Immature natural killer cell (primary cell): ENCODE results near the gene CECR2. TPM values are rescaled to one million over a fixed set of nuclear protein-coding genes. Genes with fewer than 3 reads are reported as not detected.

Experiments
- DNase-seq, 3 donors: peaks; one replicate each; pipeline ENCODE4 v3.0.0; 2022; ENCODE audit warnings: mixed read lengths in 1 of 3
- H3K27ac Mint-ChIP-seq, 6 donors: one replicate each; pipeline ENCODE4 v1.8.0; 2020; ENCODE audit warnings: mixed read lengths in 6 of 6, mild to moderate bottlenecking in 5 of 6, inconsistent platforms in 4 of 6, moderate library complexity in 3 of 6
- H3K27me3 Mint-ChIP-seq, 3 donors: one replicate each; pipeline ENCODE4 v1.8.0; 2020 to 2021; ENCODE audit warnings: low read depth in 3 of 3, mild to moderate bottlenecking in 3 of 3, mixed read lengths in 3 of 3, moderate library complexity in 3 of 3, inconsistent platforms in 1 of 3
- H3K36me3 Mint-ChIP-seq, 3 donors: one replicate each; pipeline ENCODE4 v1.8.0; 2020; ENCODE audit warnings: mixed read lengths in 3 of 3, inconsistent platforms in 2 of 3, mild to moderate bottlenecking in 2 of 3
- H3K4me1 Mint-ChIP-seq, 2 donors: one replicate each; pipeline ENCODE4 v1.8.0; 2020; ENCODE audit warnings: inconsistent platforms in 2 of 2, mild to moderate bottlenecking in 2 of 2, mixed read lengths in 2 of 2, moderate library complexity in 1 of 2
- H3K4me3 Mint-ChIP-seq, 5 donors: one replicate each; pipeline ENCODE4 v1.8.0; 2020; ENCODE audit warnings: mild to moderate bottlenecking in 5 of 5, mixed read lengths in 5 of 5, inconsistent platforms in 3 of 5, moderate library complexity in 3 of 5
- H3K9me3 Mint-ChIP-seq, 6 donors: one replicate each; pipeline ENCODE4 v1.8.0; 2020; ENCODE audit warnings: mild to moderate bottlenecking in 6 of 6, mixed read lengths in 6 of 6, inconsistent platforms in 4 of 6, moderate library complexity in 3 of 6
- polyA plus RNA-seq, 3 donors: library from polyadenylated mRNA; unstranded; fragments of 300-500 nt; fragmentation: Illumina TruSeq; gene quantifications; one replicate each; pipeline ENCODE4 v1.2.3, GENCODE V29; 2021

CECR2 gene
- polyA plus RNA-seq, 3 donors from 2014 or later = not detected

DNA sequence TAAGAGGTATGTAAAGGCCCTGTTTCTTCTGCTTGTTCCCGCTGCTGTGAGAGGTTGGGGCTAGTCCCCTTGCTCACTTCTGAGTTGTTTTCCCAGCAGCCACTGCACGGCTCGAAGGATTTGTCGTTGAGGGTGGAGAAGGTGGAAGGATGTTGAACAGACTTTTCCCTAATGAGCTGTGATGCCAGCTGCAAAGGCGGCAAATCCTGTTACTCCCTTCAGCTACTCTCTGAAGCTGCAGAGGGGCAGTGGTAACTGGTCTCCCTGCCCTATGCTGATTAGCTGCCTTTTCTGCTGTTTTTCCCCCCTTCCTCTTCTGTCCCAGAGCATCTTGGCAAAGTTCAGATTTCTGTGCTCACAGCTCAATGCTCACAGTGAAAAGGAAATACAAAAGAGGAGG, 103.7 kb downstream of the CECR2 start:
- Mint-ChIP-seq H3K4me1 (no peaks in the 10 kb centered on the region), H3K27ac (no peak overlapping the region), H3K4me3 (no peak overlapping the region), H3K27me3 (peaks cover 0 to 4% (median 0%) of the 10 kb centered on the region in 3 donors), H3K36me3 (no peaks in the 10 kb centered on the region), H3K9me3 (no peaks in the 10 kb centered on the region)
- no peak for DNase-seq

DNA sequence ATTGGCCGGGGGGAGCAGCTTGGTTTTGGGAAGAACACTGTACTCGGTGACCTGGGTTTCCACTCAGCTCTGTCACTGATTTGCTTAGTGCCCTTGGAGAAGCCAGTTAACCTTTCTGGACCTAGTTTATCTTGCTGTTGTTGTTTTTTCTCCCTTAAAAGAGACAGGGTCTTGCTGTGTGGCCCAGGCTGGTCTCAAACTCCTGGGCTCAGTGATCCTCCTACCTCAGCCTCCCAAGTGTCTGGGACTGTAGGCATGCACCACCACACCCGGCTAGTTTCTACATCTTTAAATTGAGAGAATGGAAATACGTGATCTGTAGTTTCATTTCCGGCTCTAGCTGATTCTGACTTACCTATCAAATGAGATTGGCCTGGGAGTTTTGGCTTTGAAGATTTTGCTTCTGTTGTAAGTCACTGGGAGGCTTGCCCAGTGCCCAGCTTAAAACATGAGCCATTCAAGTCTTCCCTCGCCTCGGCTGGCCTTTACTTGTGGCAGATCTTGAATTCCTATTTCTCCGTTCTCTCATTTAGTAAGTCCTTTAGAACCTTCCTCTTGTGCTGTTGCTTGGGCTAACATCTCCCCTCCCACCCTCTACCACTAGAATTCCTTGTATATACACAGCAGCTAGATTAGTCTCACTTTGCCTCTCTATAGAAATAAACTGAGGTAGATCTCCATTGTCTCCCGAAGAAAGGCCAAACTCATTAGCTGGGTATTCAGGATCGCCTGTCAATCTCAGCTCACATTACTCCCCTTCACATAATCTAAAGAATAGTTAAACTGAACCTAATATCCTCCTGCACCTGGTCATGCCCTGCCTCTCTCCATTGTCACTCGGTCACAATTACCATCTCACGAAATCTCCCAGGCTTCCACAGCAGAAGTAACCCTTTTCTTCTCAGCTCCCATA, 106.3 kb downstream of the CECR2 start:
- H3K27me3 Mint-ChIP-seq = peaks cover 0 to 4% (median 0%) of the 10 kb centered on the region in 3 donors
- no peak overlapping the region for H3K4me3 Mint-ChIP-seq
- no peak for DNase-seq
- no peak overlapping the region for H3K27ac Mint-ChIP-seq
- H3K4me1 Mint-ChIP-seq = no peaks in the 10 kb centered on the region
- no peaks in the 10 kb centered on the region for H3K9me3 Mint-ChIP-seq
- H3K36me3 Mint-ChIP-seq = no peaks in the 10 kb centered on the region

DNA sequence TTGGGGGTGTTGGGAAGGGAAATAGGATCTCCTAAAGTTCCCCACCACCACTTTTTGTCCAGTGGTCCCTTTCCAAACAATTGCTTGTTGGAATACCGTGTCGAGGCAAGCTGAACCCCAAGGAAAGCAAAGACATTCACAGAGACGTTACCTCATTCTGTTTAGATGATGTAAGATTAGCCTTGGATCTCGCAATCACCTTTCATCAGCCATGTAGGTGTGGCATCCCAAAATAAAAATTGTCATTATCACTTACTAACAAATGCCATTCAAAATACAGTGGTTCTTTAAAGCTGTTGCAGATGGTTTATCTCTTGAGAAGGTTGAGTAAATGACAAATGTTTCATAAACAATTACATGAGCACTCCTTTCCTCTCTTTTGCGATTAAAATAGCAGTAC, 107.6 kb downstream of the CECR2 start:
- no peak for DNase-seq
- H3K27ac Mint-ChIP-seq = no peak overlapping the region
- H3K4me1 Mint-ChIP-seq = no peaks in the 10 kb centered on the region
- H3K9me3 Mint-ChIP-seq = no peaks in the 10 kb centered on the region
- no peak overlapping the region for H3K4me3 Mint-ChIP-seq
- peaks cover 0 to 4% (median 0%) of the 10 kb centered on the region in 3 donors for H3K27me3 Mint-ChIP-seq
- no peaks in the 10 kb centered on the region for H3K36me3 Mint-ChIP-seq

DNA sequence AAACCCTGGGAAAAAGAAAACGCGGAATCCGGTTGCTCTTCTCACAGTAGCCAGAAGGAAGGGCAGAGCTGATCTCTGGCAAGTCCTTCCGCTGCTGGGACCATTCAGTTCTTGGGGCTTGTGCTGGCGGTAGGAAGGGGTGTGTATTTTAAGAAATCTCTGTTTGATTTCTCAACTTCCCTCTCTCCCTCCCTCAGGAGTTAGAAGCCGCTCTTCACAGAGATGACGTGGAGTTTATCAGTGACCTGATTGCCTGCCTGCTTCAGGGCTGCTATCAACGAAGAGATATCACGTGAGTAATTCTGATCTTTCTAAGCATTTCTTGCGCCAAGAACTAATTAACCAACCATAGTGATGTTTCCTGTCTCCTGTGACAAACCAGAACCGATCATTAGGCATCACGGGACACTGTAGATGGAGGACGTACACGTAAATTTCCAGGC, 108.2 kb downstream of the CECR2 start:
- no peaks in the 10 kb centered on the region for H3K4me1 Mint-ChIP-seq
- H3K27ac Mint-ChIP-seq = no peak overlapping the region
- H3K27me3 Mint-ChIP-seq = peaks cover 0 to 4% (median 0%) of the 10 kb centered on the region in 3 donors
- no peak for DNase-seq
- no peaks in the 10 kb centered on the region for H3K9me3 Mint-ChIP-seq
- H3K4me3 Mint-ChIP-seq = no peak overlapping the region
- no peaks in the 10 kb centered on the region for H3K36me3 Mint-ChIP-seq

DNA sequence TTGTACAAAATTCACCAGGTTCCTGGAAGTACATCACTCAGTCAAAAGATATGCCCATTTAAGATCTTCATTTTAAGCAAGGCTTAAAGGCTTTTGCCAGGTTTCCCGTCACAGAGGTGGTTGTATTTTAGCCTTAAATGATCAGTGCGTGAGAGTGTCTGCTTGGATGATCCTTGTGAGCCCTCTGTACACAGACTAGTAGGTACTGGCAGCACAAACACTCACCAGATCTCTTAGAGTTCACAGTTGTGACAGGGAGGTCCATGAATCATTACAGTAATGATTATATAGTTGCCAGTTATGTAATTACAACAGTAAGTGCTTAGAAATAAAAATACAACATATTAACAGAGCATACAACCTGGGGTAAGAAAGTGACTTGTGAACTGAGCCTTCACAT, 109.9 kb downstream of the CECR2 start:
- Mint-ChIP-seq H3K36me3 (no peaks in the 10 kb centered on the region), H3K4me1 (no peaks in the 10 kb centered on the region), H3K9me3 (no peaks in the 10 kb centered on the region), H3K4me3 (no peak overlapping the region), H3K27ac (no peak overlapping the region), H3K27me3 (peaks cover 0 to 4% (median 0%) of the 10 kb centered on the region in 3 donors)
- no peak for DNase-seq

DNA sequence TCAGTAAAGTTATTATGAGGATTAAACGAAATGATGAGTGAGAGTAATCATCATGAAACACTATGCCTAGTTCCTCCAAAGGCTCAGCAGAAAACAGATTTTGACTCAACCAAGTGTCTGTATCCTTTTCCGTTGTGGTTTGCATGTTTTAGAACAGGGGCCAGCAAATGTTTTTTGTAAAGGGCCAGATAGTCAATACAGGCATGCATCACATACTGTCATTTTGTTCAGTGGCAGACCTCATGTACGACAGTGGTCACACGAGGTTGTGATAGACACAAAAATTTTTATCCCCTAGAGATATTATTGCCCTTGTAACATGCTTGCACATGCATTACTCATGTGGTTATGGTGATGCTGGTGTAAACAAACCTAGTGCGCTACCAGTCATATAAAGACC, 112.2 kb downstream of the CECR2 start:
- no peak overlapping the region for H3K4me3 Mint-ChIP-seq
- H3K9me3 Mint-ChIP-seq = no peaks in the 10 kb centered on the region
- H3K27me3 Mint-ChIP-seq = peaks cover 0 to 4% (median 0%) of the 10 kb centered on the region in 3 donors
- DNase-seq = no peak
- H3K4me1 Mint-ChIP-seq = no peaks in the 10 kb centered on the region
- H3K36me3 Mint-ChIP-seq = no peaks in the 10 kb centered on the region
- no peak overlapping the region for H3K27ac Mint-ChIP-seq

DNA sequence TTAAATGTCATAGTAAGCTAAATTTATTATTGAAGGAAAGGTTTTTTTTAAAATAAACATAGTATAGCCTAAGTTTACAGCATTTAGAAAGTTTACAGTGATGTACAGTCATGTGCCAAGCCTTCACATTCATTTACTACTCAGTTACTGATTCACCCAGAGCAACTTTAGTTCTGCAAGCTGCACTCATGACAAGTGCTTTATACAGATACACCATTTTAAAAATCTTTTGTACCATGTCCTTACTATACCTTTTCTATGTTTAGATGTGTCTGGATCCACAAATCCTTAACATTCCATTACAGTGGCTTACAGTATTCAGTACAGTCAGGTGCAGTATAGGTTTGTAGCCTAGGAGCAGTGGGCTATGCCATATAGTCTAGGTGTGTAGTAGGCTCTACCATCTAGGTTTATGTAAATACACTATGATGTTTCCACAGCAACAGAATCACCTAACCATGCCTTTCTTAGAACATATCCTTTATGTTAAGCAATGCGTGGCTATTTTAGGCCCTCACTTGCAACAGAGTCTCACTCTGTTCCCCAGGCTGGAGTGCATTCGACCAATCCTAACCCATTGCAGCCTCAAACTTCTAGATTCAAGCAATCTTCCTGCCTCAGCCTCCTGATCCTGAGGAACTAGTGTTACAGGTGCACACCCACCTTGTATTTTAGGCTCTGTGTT, 114.6 kb downstream of the CECR2 start:
- no peak overlapping the region for H3K4me3 Mint-ChIP-seq
- no peaks in the 10 kb centered on the region for H3K9me3 Mint-ChIP-seq
- H3K36me3 Mint-ChIP-seq = no peaks in the 10 kb centered on the region
- peaks cover 0 to 4% (median 2%) of the 10 kb centered on the region in 3 donors for H3K27me3 Mint-ChIP-seq
- no peaks in the 10 kb centered on the region for H3K4me1 Mint-ChIP-seq
- H3K27ac Mint-ChIP-seq = no peak overlapping the region
- DNase-seq = no peak

DNA sequence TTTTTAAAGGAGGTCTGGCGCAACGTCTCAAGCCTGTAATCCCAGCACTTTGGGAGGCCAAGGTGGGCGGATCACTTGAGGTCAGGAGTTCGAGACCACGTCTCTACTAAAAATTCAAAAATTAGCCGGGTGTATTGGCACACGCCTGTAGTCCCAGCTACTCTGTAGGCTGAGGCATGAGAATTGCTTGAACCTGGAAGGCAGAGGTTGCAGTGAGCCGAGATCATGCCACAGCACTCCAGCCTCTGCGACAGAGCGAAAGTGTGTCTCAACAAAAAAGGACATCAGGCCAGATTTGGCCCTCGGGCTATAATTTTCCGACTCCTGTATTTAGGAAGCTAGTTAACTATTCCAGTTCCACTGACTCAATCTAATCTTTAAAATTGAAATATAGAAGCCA, 115.3 kb downstream of the CECR2 start:
- no peaks in the 10 kb centered on the region for H3K4me1 Mint-ChIP-seq
- H3K27ac Mint-ChIP-seq = no peak overlapping the region
- H3K36me3 Mint-ChIP-seq = no peaks in the 10 kb centered on the region
- H3K9me3 Mint-ChIP-seq = no peaks in the 10 kb centered on the region
- peaks cover 0 to 4% (median 2%) of the 10 kb centered on the region in 3 donors for H3K27me3 Mint-ChIP-seq
- no peak for DNase-seq
- H3K4me3 Mint-ChIP-seq = no peak overlapping the region

DNA sequence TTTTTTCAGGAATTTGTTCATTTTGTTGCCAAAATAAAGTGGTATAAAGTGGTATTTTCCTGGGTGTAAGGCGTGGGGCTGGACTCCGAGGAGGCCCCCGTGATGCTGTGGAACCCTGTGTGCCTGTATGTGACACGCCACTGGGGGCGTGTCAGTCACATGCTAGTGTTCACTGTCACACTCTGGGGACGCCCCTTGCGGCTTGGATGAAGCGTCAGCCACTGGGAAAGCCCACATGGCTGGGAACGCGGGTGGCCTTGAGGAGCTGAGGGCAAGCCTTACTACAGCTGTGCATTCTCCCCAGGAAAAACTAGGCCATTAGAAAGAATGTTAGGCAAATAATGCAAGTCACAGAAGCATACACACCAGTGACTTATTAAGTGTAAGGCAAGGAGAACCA, 117.1 kb downstream of the CECR2 start:
- Mint-ChIP-seq H3K27me3 (peaks cover 0 to 4% (median 2%) of the 10 kb centered on the region in 3 donors), H3K36me3 (no peaks in the 10 kb centered on the region), H3K9me3 (no peaks in the 10 kb centered on the region), H3K27ac (no peak overlapping the region), H3K4me3 (no peak overlapping the region), H3K4me1 (no peaks in the 10 kb centered on the region)
- DNase-seq = no peak

DNA sequence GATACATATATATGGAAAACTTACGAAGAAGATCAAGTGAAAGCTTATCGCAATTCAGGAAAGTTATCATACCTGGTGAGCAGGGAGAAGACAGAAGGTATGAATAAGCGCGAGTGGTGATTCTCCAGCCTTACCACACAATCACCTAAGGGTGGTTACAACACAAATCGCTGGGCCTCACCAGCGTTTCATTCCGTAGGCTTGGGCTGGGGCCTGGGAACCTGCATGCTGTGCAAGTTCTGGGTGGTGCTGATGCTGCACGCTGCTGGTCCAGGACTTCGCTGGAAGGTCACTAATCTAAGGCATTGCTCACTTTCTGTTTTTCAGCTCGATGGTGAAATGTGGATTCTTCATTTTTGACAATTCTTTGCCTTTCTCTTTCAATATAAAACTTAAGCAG, 117.5 kb downstream of the CECR2 start:
- no peak for DNase-seq
- H3K36me3 Mint-ChIP-seq = no peaks in the 10 kb centered on the region
- no peaks in the 10 kb centered on the region for H3K4me1 Mint-ChIP-seq
- no peaks in the 10 kb centered on the region for H3K9me3 Mint-ChIP-seq
- H3K27ac Mint-ChIP-seq = no peak overlapping the region
- peaks cover 0 to 4% (median 2%) of the 10 kb centered on the region in 3 donors for H3K27me3 Mint-ChIP-seq
- no peak overlapping the region for H3K4me3 Mint-ChIP-seq

DNA sequence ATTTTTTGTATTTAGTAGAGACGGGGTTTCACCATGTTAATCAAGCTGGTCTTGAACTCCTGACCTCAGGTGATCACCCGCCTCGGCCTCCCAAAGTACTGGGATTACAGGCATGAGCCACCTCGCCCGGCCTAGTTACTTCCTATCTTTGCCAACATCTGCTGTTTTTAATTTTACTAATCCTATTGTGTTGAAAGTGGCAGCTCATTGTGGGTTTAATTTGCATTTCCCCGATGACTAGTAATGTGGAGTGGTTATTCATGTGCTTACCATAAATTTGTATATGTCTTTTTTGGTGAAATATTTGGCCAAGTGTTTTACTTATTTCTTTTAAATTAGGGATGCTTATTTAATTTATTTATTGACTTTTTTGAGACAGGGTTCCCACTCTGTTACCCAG, 119.8 kb downstream of the CECR2 start:
- Mint-ChIP-seq H3K4me1 (no peaks in the 10 kb centered on the region), H3K27ac (no peak overlapping the region), H3K36me3 (no peaks in the 10 kb centered on the region), H3K9me3 (no peaks in the 10 kb centered on the region), H3K27me3 (peaks cover 1 to 4% (median 2%) of the 10 kb centered on the region in 3 donors), H3K4me3 (no peak overlapping the region)
- no peak for DNase-seq

DNA sequence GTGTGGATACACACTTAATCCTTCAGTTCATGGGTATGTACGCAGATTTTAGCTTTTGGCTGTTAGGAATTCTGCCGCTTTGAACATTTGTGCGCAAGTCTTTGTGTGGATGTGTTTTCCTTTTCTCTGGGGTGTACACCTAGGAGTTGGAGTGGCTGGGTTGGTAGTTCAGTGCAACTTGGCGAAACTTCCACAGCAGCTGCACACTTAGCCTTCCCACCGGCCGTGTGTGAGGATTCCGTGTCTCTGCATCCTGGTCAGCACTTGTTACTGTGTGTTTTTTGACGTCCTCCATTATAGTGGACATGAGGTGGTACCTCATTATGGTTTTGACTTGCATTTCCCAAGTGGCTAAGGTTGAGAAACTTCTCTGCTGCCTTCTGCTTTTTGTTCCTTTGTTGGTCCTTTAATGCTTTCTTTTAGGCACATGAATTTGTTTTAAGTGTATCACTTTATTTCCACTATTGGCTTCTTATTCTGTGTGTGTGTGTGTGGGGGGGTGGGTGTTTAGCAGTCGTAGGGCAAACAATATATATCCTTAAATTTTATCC, 121.9 kb downstream of the CECR2 start:
- Mint-ChIP-seq H3K27me3 (peaks cover 0 to 3% (median 2%) of the 10 kb centered on the region in 3 donors), H3K36me3 (no peaks in the 10 kb centered on the region), H3K4me3 (no peak overlapping the region), H3K9me3 (no peaks in the 10 kb centered on the region), H3K4me1 (no peaks in the 10 kb centered on the region), H3K27ac (no peak overlapping the region)
- DNase-seq = no peak

DNA sequence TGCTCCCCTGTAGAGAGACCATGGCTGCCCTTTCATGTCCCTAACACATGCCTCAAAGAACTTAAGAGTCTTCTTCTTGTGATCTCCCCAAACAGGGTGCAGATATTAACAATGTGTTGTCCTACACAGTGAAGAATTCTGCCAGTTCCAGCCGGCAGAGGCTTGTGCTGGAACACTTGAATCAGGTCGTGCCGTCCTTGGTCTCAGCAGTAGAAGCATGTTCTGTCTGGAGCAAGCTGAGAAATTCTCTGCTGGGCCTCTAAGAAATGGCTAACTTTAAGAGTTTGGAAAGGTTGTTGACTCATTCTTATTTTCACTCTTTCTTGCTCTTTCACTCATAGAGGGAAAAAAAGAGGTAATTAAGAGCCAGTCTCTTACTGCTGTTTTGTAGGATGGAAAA, 123.0 kb downstream of the CECR2 start:
- H3K9me3 Mint-ChIP-seq = no peaks in the 10 kb centered on the region
- no peaks in the 10 kb centered on the region for H3K4me1 Mint-ChIP-seq
- H3K4me3 Mint-ChIP-seq = no peak overlapping the region
- H3K27ac Mint-ChIP-seq = no peak overlapping the region
- DNase-seq = no peak
- no peaks in the 10 kb centered on the region for H3K36me3 Mint-ChIP-seq
- H3K27me3 Mint-ChIP-seq = peaks cover 0 to 3% (median under 1%) of the 10 kb centered on the region in 3 donors

DNA sequence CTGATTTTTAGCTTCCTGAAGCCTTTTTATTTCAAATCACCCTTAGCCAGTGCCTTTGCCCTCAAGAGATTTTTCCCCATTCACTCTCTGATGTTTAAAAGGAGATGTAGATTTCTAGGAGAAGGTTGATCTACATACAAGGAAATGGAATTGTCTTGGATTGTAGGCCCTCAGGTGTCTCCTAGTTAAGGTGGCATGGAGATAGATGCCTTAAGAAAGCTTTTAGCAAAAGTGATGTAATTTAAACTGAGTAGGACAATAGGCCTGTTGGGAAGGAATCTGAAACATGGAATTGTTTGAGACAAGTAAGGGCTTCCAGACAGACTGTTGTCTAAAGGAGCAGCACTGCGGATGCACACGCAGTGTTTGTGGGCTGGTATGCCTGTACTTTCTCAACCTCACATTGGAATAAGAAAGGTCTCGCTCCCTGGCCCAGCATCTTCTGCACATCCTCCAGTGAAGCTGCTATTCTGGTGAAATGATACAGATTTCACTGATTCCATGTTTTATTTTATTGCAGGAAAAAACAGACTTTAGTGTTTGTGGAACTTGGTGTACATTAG, 124.2 kb downstream of the CECR2 start:
- DNase-seq = no peak
- Mint-ChIP-seq H3K27me3 (peaks cover 0 to 3% (median 2%) of the 10 kb centered on the region in 3 donors), H3K4me3 (no peak overlapping the region), H3K4me1 (no peaks in the 10 kb centered on the region), H3K27ac (no peak overlapping the region), H3K9me3 (no peaks in the 10 kb centered on the region), H3K36me3 (no peaks in the 10 kb centered on the region)
